ENCODE results near the gene PCBP3.
A peak's percentile ranks its signal among the peaks of the same experiment; 100 is the strongest.
"Not testable (repeated sequence)": the region's sequence is repeated elsewhere in the genome, so short reads cannot be mapped to it uniquely, and the experiment has no call there.

Gene PCBP3

DNA sequence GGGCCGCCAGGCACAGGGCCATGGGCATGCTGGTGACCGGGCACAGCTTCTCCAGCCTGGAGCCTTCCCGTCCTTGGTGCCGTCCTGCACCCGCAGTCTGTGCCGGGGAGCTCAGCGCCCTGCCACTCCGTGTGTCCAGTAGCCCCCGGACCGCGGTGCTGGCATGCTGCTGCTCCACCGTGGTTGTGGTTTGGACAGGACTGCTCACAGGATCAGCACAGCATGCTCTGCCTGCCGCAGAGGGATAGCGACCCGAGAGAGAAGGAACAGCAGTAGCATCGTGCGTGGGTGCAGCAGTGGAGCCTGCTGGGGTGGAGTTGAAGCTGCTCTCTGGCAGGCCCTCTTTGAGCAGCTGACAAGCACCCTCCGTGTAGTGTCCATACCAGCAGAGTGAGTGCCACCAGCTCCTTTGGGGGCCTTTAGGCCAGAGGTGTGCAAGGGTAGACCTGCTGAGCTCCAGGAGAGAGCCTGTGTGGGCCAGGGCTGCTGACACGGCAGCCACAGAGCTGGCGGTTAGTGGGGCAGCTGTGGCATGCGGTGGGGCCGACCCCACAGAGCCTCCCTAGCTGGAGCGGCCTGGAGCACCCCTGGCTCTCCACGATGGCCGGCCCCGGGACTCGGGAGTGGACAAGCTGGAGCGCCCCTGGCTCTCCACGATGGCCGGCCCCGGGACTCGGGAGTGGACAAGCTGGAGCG is 6.4 kb upstream of the PCBP3 start:
- Mint-ChIP-seq H3K27ac (no peak overlapping the region), H3K9me3 (no peaks in the 10 kb centered on the region), H3K4me3 (no peak overlapping the region), H3K4me1 (ENCODE audit: low read depth) (peaks cover 3% of the 10 kb centered on the region), H3K36me3 (ENCODE audit: low read depth) (no peaks in the 10 kb centered on the region), H3K27me3 (ENCODE audit: low read depth) (no peaks in the 10 kb centered on the region)

- H3K27me3 Mint-ChIP-seq (ENCODE audit: low read depth), result no peaks in the 10 kb centered on the region
- no peak overlapping the region for H3K27ac Mint-ChIP-seq
- H3K9me3 Mint-ChIP-seq, result no peaks in the 10 kb centered on the region
- no peaks in the 10 kb centered on the region for H3K36me3 Mint-ChIP-seq (ENCODE audit: low read depth)
- no peak overlapping the region for H3K4me3 Mint-ChIP-seq
- H3K4me1 Mint-ChIP-seq (ENCODE audit: low read depth), result peaks cover 3% of the 10 kb centered on the region
Observed at GRCh38 chr21:45637883-45638282, 5.6 kb upstream of the PCBP3 start.

DNA sequence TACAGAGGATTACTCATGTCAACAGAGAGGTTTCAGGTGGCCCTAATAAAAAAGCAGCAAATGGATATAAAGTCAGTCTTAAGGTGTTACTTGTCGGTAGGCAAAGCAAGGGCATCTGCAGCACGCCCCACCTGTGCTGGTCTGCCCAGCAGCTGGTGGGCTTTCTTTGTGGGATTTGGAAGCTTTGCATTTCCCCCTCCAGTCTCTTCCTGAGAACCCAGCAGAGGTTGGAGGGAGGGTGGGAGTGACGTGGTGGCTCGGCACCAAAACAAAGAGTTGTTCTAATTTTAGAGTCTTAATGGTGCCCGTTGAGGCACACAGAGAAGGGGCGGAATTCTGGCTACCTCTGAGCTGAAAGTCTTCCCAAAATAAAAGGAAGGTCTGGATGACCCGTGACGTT is 4.8 kb upstream of the PCBP3 start:
- peaks cover 3% of the 10 kb centered on the region for H3K4me1 Mint-ChIP-seq (ENCODE audit: low read depth)
- H3K4me3 Mint-ChIP-seq, result no peak overlapping the region
- no peaks in the 10 kb centered on the region for H3K9me3 Mint-ChIP-seq
- no peak overlapping the region for H3K27ac Mint-ChIP-seq
- no peaks in the 10 kb centered on the region for H3K27me3 Mint-ChIP-seq (ENCODE audit: low read depth)
- H3K36me3 Mint-ChIP-seq (ENCODE audit: low read depth), result no peaks in the 10 kb centered on the region

GRCh38 chr21:45639206-45640000 is 4.1 kb upstream of the PCBP3 start:
- Mint-ChIP-seq H3K27ac (no peak overlapping the region), H3K4me3 (no peak overlapping the region)

GRCh38 chr21:45640001-45640887 is 3.3 kb upstream of the PCBP3 start:
- H3K27me3 Mint-ChIP-seq (ENCODE audit: low read depth), result peaks cover 7% of the 10 kb centered on the region
- no peak overlapping the region for H3K4me3 Mint-ChIP-seq
- H3K27ac Mint-ChIP-seq, result no peak overlapping the region
- no peaks in the 10 kb centered on the region for H3K9me3 Mint-ChIP-seq
- H3K36me3 Mint-ChIP-seq (ENCODE audit: low read depth), result no peaks in the 10 kb centered on the region
- H3K4me1 Mint-ChIP-seq (ENCODE audit: low read depth), result peaks cover 11% of the 10 kb centered on the region

More at GRCh38 chr21:45639206-45640000, 4.1 kb upstream of the PCBP3 start:
- Mint-ChIP-seq H3K27me3 (ENCODE audit: low read depth) (peaks cover 2% of the 10 kb centered on the region), H3K36me3 (ENCODE audit: low read depth) (no peaks in the 10 kb centered on the region), H3K9me3 (no peaks in the 10 kb centered on the region), H3K4me1 (ENCODE audit: low read depth) (peaks cover 5% of the 10 kb centered on the region)

- Mint-ChIP-seq H3K4me1 (ENCODE audit: low read depth) (peaks cover 15% of the 10 kb centered on the region), H3K36me3 (ENCODE audit: low read depth) (no peaks in the 10 kb centered on the region), H3K4me3 (peak overlapping the region; percentile 14), H3K27me3 (ENCODE audit: low read depth) (peaks cover 12% of the 10 kb centered on the region), H3K9me3 (peaks cover 3% of the 10 kb centered on the region), H3K27ac (peak overlapping the region; percentile 41)
Observed at GRCh38 chr21:45640888-45641479, 2.5 kb upstream of the PCBP3 start.

GRCh38 chr21:45641480-45642035 is 2.0 kb upstream of the PCBP3 start:
- H3K4me3 Mint-ChIP-seq, result peak overlapping the region; percentile 59

GRCh38 chr21:45642122-45642813 is 1.3 kb upstream of the PCBP3 start:
- peaks cover 2% of the 10 kb centered on the region for H3K36me3 Mint-ChIP-seq (ENCODE audit: low read depth)
- H3K27ac Mint-ChIP-seq, result no peak overlapping the region
- H3K27me3 Mint-ChIP-seq (ENCODE audit: low read depth), result peaks cover 13% of the 10 kb centered on the region
- peaks cover 7% of the 10 kb centered on the region for H3K9me3 Mint-ChIP-seq
- H3K4me3 Mint-ChIP-seq, result no peak overlapping the region
- peaks cover 15% of the 10 kb centered on the region for H3K4me1 Mint-ChIP-seq (ENCODE audit: low read depth)

More at GRCh38 chr21:45641480-45642035, 2.0 kb upstream of the PCBP3 start:
- Mint-ChIP-seq H3K27ac (no peak overlapping the region), H3K4me1 (ENCODE audit: low read depth) (peaks cover 15% of the 10 kb centered on the region), H3K27me3 (ENCODE audit: low read depth) (peaks cover 13% of the 10 kb centered on the region), H3K9me3 (peaks cover 3% of the 10 kb centered on the region), H3K36me3 (ENCODE audit: low read depth) (no peaks in the 10 kb centered on the region)

GRCh38 chr21:45644041-45644906 is 749 bp downstream of the PCBP3 start:
- Mint-ChIP-seq H3K27me3 (ENCODE audit: low read depth) (peaks cover 13% of the 10 kb centered on the region), H3K36me3 (ENCODE audit: low read depth) (peaks cover 10% of the 10 kb centered on the region), H3K27ac (peak overlapping the region; percentile 63), H3K9me3 (peaks cover 17% of the 10 kb centered on the region), H3K4me1 (ENCODE audit: low read depth) (peaks cover 17% of the 10 kb centered on the region), H3K4me3 (peak overlapping the region; percentile 79)

- Mint-ChIP-seq H3K36me3 (ENCODE audit: low read depth) (peaks cover 12% of the 10 kb centered on the region), H3K4me3 (no peak overlapping the region), H3K27ac (no peak overlapping the region), H3K9me3 (peaks cover 21% of the 10 kb centered on the region), H3K27me3 (ENCODE audit: low read depth) (no peaks in the 10 kb centered on the region), H3K4me1 (ENCODE audit: low read depth) (peaks cover 1% of the 10 kb centered on the region)
Observed at GRCh38 chr21:45651921-45652320, 8.4 kb downstream of the PCBP3 start.

DNA sequence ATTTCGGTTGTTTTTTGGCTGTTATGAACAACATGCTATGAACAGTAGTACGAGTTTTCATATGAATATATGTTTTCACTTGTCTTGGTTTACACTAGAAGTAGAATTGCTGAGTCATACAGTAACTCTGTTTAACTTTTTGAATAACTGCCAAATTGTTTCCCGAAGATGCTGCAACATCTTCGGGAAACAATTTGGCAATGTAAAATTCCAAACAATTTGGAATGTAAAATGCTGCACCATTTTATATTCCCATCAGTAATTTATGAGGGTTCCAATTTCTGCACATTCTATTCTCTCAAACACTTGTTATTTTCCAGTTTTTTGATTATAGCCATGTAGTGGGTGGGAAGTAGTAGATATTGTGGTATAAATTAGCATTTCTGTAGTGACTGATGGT is 11.6 kb downstream of the PCBP3 start:
- Mint-ChIP-seq H3K4me3 (no peak overlapping the region), H3K36me3 (ENCODE audit: low read depth) (peaks cover 3% of the 10 kb centered on the region), H3K4me1 (ENCODE audit: low read depth) (peaks cover 10% of the 10 kb centered on the region), H3K9me3 (peaks cover 4% of the 10 kb centered on the region), H3K27ac (no peak overlapping the region), H3K27me3 (ENCODE audit: low read depth) (no peaks in the 10 kb centered on the region)

GRCh38 chr21:45656114-45656513 is 12.6 kb downstream of the PCBP3 start:
- H3K4me1 Mint-ChIP-seq (ENCODE audit: low read depth), result peaks cover 10% of the 10 kb centered on the region
- H3K27me3 Mint-ChIP-seq (ENCODE audit: low read depth); H3K4me3 Mint-ChIP-seq; H3K36me3 Mint-ChIP-seq (ENCODE audit: low read depth); H3K9me3 Mint-ChIP-seq; H3K27ac Mint-ChIP-seq: not testable (repeated sequence)
